Smooth muscle cell (in vitro differentiated cells): ENCODE data around the gene BCAN. TPM values are rescaled to one million over a fixed set of nuclear protein-coding genes. Genes with fewer than 3 reads are reported as not detected.

ENCODE experiments used
- DNase-seq: peaks from one replicate; lab custom pipeline; 2025; ENCODE audit not compliant: unreplicated experiment; lab: John Stamatoyannopoulos, UW
- H2AFZ ChIP-seq: fragments of 200-600 bp; sonication (generic); 2 replicates; pipeline ENCODE4 v1.6.0; 2016; ENCODE audit warnings: antibody characterized with exemption, low read depth, mild to moderate bottlenecking
- H3F3A ChIP-seq: fragments of 200-600 bp; sonication (generic); 2 replicates; pipeline ENCODE4 v1.6.0; 2017; ENCODE audit warnings: antibody characterized with exemption, low read depth
- H3K27ac ChIP-seq: fragments of 200-600 bp; sonication (generic); 2 replicates; pipeline ENCODE4 v1.5.1; 2016; ENCODE audit warnings: low read depth, mild to moderate bottlenecking
- H3K27me3 ChIP-seq: fragments of 200-600 bp; sonication (generic); 2 replicates; pipeline ENCODE4 v1.6.1; 2016; ENCODE audit warnings: low read depth, mild to moderate bottlenecking
- H3K36me3 ChIP-seq: fragments of 200-600 bp; sonication (generic); 2 replicates; pipeline ENCODE4 v1.5.1; 2016; ENCODE audit warnings: low read depth
- H3K4me1 ChIP-seq: fragments of 200-600 bp; sonication (generic); 2 replicates; pipeline ENCODE4 v1.5.1; 2016; ENCODE audit warnings: low read depth
- H3K4me2 ChIP-seq: fragments of 200-600 bp; sonication (generic); 2 replicates; pipeline ENCODE4 v1.6.0; 2016; ENCODE audit warnings: mild to moderate bottlenecking
- H3K4me3 ChIP-seq: fragments of 200-600 bp; sonication (generic); 2 replicates; pipeline ENCODE4 v1.5.1; 2016; ENCODE audit warnings: mild to moderate bottlenecking
- H3K79me2 ChIP-seq: fragments of 200-600 bp; sonication (generic); 2 replicates; pipeline ENCODE4 v1.6.0; 2016; ENCODE audit warnings: low read depth, mild to moderate bottlenecking
- H3K9ac ChIP-seq: fragments of 200-600 bp; sonication (generic); 2 replicates; pipeline ENCODE4 v1.6.0; 2016; ENCODE audit warnings: low read depth
- H3K9me3 ChIP-seq: fragments of 200-600 bp; sonication (generic); replicated peaks from 2 replicates; pipeline ENCODE4 v1.5.1; 2016; ENCODE audit warnings: low read depth
- H4K20me1 ChIP-seq: fragments of 200-600 bp; sonication (generic); 2 replicates; pipeline ENCODE4 v1.6.0; 2016; ENCODE audit warnings: low read depth
- WGBS: methylation state at CpG from one replicate; pipeline ENCODE4 v1.1.7; 2016; ENCODE audit warnings: low lambda C conversion rate; 5-methylcytosine and 5-hydroxymethylcytosine counted together
- polyA plus RNA-seq: library from polyadenylated mRNA; unstranded; fragments of >200 nt; fragmentation: Nextera tagmentation; extraction: Ambion mirVana; gene quantifications from 2 replicates; pipeline ENCODE4 v1.2.1, GENCODE V29; 2016
- total RNA-seq: library from RNA; depleted of rRNA; stranded (reverse); fragments of >200 nt; gene quantifications from 2 replicates; pipeline ENCODE4 v1.2.3, GENCODE V29; 2014
- TF ChIP-seq, protein P1 (sequence below): fragments of 200-600 bp; sonication (generic); IDR thresholded peaks from 2 replicates; pipeline ENCODE4 v1.5.1; 2017; ENCODE audit warnings: borderline replicate concordance, mild to moderate bottlenecking, antibody characterized with exemption; ENCODE audit not compliant: insufficient read depth, poor library complexity, severe bottlenecking

Gene BCAN
- total and polyA plus RNA-seq, 2 experiments from 2014 or later, result 0.79 TPM; not detected in 1

DNA sequence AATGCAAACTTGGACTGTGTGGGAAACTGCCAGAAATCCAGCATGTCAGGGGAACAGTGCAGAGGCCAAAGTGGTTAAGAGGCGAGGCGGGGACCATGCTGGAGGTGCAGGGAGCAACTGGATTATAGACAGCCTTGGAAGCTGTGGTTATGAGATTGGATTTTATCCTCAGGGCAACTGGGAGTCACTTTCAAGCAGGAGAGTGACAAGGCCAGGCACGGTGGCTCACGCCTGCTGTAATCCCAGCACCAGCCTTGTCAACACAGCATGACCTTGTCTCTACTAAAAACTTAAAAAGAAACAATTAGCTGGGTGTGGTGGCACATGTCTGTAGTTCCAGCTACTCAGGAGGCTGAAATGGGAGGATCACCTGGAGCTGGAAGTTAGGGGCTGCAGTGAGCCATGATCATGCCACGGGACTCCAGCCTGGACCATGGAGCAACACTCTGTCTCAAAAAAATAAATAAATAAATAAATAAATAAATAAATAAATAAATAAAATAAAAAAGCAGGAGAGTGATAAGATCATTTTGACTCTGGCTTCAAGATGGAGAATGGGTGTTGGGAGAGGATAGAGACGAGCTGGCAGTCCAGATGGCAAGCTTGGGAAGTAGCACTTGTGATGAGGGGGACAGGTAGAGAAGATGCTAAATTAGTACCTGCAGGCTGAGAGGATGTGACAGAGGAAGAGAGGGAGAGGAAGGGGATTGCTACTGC is 19.2 kb upstream of the BCAN start:
- no peak overlapping the region for H3K4me3 ChIP-seq
- no peak overlapping the region for H3K9ac ChIP-seq
- no peak for DNase-seq
- H3K79me2 ChIP-seq, result no peaks in the 10 kb centered on the region
- H4K20me1 ChIP-seq, result no peaks in the 10 kb centered on the region
- no peak overlapping the region for H2AFZ ChIP-seq
- H3K27ac ChIP-seq, result no peak overlapping the region
- 74% methylated on average over 6 of the region's 6 CpGs for WGBS
- TF ChIP-seq, protein P1, sequence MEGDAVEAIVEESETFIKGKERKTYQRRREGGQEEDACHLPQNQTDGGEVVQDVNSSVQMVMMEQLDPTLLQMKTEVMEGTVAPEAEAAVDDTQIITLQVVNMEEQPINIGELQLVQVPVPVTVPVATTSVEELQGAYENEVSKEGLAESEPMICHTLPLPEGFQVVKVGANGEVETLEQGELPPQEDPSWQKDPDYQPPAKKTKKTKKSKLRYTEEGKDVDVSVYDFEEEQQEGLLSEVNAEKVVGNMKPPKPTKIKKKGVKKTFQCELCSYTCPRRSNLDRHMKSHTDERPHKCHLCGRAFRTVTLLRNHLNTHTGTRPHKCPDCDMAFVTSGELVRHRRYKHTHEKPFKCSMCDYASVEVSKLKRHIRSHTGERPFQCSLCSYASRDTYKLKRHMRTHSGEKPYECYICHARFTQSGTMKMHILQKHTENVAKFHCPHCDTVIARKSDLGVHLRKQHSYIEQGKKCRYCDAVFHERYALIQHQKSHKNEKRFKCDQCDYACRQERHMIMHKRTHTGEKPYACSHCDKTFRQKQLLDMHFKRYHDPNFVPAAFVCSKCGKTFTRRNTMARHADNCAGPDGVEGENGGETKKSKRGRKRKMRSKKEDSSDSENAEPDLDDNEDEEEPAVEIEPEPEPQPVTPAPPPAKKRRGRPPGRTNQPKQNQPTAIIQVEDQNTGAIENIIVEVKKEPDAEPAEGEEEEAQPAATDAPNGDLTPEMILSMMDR, result no peak
- peaks cover 8% of the 10 kb centered on the region for H3K4me1 ChIP-seq
- peaks cover 78% of the 10 kb centered on the region for H3K27me3 ChIP-seq
- no peaks in the 10 kb centered on the region for H3K9me3 ChIP-seq
- H3F3A ChIP-seq, result no peaks in the 10 kb centered on the region
- no peaks in the 10 kb centered on the region for H3K36me3 ChIP-seq
- no peak overlapping the region for H3K4me2 ChIP-seq

DNA sequence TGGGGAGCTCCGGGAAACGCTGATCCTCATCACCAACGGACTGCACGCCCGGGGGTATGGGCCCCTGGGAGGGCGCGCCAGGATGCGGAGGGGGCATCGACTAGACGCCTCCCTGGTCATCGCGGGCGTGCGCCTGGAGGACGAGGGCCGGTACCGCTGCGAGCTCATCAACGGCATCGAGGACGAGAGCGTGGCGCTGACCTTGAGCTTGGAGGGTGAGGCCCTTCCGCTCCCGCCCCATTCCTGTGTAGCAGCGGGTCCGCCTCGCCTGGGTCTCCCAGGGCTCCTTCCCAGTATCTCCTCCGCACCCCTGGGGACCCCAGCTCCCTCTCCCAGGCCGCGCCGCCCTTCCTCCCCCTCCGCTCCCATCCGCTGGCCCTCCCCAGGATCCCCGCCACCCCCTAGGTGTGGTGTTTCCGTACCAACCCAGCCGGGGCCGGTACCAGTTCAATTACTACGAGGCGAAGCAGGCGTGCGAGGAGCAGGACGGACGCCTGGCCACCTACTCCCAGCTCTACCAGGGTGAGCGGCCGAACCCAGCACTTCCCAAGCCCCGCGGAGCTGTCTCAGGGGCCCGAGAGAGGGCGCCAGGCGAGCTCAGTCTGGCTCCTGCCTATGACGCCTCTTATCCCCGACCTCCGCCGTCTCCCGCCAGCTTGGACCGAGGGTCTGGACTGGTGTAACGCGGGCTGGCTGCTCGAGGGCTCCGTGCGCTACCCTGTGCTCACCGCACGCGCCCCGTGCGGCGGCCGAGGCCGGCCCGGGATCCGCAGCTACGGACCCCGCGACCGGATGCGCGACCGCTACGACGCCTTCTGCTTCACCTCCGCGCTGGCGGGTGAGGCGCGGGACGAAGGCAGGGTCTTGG is 17.7 kb upstream of the BCAN start:
- Histone ChIP-seq H3K27ac (no peak overlapping the region), H3K79me2 (no peaks in the 10 kb centered on the region), H3K4me2 (peak overlapping the region; percentile 87), H4K20me1 (no peaks in the 10 kb centered on the region), H3F3A (no peaks in the 10 kb centered on the region), H3K27me3 (peaks cover 77% of the 10 kb centered on the region), H3K9ac (no peak overlapping the region), H3K36me3 (no peaks in the 10 kb centered on the region), H2AFZ (peak overlapping the region; percentile 66), H3K4me3 (peak overlapping the region; percentile 40), H3K4me1 (peaks cover 8% of the 10 kb centered on the region), H3K9me3 (no peaks in the 10 kb centered on the region)
- WGBS, result 4% methylated on average over 79 of the region's 87 CpGs
- DNase-seq, result peak; percentile 11
- TF ChIP-seq, protein P1, result peak; percentile 21

- no peak overlapping the region for H3K27ac ChIP-seq
- 5% methylated on average over 27 of the region's 55 CpGs for WGBS
- DNase-seq, result no peak
- no peaks in the 10 kb centered on the region for H4K20me1 ChIP-seq
- H3K4me2 ChIP-seq, result peak overlapping the region; percentile 87
- no peaks in the 10 kb centered on the region for H3K79me2 ChIP-seq
- H3K36me3 ChIP-seq, result no peaks in the 10 kb centered on the region
- H2AFZ ChIP-seq, result peak overlapping the region; percentile 66
- TF ChIP-seq, protein P1, result no peak
- H3K4me1 ChIP-seq, result peaks cover 8% of the 10 kb centered on the region
- H3K4me3 ChIP-seq, result peak overlapping the region; percentile 40
- no peaks in the 10 kb centered on the region for H3F3A ChIP-seq
- no peaks in the 10 kb centered on the region for H3K9me3 ChIP-seq
- no peak overlapping the region for H3K9ac ChIP-seq
- peaks cover 74% of the 10 kb centered on the region for H3K27me3 ChIP-seq
Observed at GRCh38 chr1:156624814-156625435, 17.0 kb upstream of the BCAN start.
